ENCODE results near the gene PTGES. TPM values are rescaled to one million over a fixed set of nuclear protein-coding genes. Genes with fewer than 3 reads are reported as not detected.

Gene PTGES
- total RNA-seq, 1 donor from 2014 or later, result 1.2 TPM

DNA sequence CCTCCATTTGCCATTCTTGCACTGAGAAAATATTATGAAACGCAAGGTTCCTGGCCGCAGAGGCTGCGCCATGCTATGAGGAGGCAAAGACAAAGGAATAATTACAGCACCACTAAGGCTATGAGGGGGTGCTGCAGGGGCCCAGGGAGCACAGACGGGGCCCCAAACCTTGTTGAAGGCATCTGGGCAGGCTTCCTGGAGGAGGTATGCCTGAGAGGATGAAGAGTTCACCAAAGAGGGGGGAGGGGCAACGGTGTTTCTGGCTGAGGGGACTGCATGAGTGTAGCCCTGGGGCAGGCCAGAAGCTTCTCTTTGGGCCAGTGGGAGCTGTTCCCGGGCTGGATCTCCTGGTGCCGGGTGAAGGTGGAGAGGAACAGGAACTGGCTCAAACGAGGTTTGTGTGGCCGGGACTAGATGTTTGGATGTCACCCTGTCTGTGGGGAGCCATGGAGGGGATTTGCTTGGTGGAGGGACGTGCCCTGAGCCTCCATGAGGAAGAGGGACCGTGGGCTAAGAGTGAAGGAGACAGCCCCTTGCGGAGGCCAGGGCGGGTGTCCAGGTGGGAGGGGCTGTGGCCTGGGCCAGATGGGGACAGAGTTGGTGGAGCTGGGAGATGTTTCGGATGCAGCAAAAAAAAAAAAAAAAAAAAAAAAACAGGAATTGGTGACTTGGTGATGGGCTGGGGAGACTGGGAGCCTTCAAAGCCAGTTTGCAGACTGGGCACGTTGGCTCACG, 28.2 kb downstream of the PTGES start:
- H3K27ac Mint-ChIP-seq (ENCODE audit: unreplicated experiment), result no peak overlapping the region
- H3K36me3 Mint-ChIP-seq (ENCODE audit: low read depth), result no peaks in the 10 kb centered on the region
- H3K4me3 Mint-ChIP-seq, result no peak overlapping the region

GRCh38 chr9:129722913-129723312, 29.9 kb downstream of the PTGES start:
- H3K4me1 Mint-ChIP-seq, result peaks cover 4% of the 10 kb centered on the region
- H3K36me3 Mint-ChIP-seq (ENCODE audit: low read depth), result no peaks in the 10 kb centered on the region
- TF ChIP-seq, protein P1, sequence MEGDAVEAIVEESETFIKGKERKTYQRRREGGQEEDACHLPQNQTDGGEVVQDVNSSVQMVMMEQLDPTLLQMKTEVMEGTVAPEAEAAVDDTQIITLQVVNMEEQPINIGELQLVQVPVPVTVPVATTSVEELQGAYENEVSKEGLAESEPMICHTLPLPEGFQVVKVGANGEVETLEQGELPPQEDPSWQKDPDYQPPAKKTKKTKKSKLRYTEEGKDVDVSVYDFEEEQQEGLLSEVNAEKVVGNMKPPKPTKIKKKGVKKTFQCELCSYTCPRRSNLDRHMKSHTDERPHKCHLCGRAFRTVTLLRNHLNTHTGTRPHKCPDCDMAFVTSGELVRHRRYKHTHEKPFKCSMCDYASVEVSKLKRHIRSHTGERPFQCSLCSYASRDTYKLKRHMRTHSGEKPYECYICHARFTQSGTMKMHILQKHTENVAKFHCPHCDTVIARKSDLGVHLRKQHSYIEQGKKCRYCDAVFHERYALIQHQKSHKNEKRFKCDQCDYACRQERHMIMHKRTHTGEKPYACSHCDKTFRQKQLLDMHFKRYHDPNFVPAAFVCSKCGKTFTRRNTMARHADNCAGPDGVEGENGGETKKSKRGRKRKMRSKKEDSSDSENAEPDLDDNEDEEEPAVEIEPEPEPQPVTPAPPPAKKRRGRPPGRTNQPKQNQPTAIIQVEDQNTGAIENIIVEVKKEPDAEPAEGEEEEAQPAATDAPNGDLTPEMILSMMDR (conservative IDR thresholded peaks at IDR 0.05), result no peak
- H3K4me3 Mint-ChIP-seq, result no peak overlapping the region
- no peak overlapping the region for H3K27ac Mint-ChIP-seq (ENCODE audit: unreplicated experiment)
- no peak for DNase-seq (ENCODE audit: low read depth, low spot score)
- no peaks in the 10 kb centered on the region for H3K9me3 Mint-ChIP-seq
- peaks cover 3% of the 10 kb centered on the region for H3K27me3 Mint-ChIP-seq (ENCODE audit: low read depth)

More for the DNA sequence above, 28.2 kb downstream of the PTGES start:
- H3K27me3 Mint-ChIP-seq (ENCODE audit: low read depth), result peaks cover 5% of the 10 kb centered on the region
- TF ChIP-seq, protein P1 (conservative IDR thresholded peaks at IDR 0.05), result no peak
- no peak for DNase-seq (ENCODE audit: low read depth, low spot score)
- H3K9me3 Mint-ChIP-seq, result no peaks in the 10 kb centered on the region
- peaks cover 4% of the 10 kb centered on the region for H3K4me1 Mint-ChIP-seq

DNA sequence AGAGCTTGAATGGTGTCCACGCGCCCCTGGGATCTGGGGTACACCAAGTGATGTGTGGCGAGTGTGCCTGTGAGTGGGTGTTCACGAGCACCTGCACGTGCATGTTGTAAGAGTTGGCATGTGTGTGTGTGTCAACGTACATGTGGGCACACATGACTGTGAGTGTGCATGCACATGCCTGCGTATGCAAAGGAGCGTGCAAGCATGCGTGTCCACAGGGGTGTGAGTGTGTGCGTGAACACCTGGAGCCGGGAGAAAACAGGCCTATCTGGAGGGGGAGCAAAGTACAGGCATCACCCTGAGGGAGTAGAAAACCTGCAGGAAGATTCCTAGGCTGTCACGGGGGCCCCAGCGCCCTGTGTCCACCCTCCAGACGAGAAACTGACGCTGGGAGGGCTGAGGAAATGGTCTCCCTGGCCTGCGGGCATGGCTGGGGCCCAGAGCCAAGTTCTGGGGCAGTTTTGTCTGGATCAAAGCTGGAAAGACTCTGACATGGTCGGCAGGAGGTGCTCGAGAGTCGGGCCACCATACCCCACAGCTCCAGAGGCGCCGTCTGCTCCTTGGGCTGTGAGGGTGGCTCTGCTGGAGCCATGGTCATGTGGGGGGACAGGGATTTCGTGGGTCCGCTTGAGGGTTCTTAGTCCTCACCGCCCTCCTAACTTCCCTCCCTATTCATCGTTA, 31.8 kb downstream of the PTGES start:
- no peak for DNase-seq (ENCODE audit: low read depth, low spot score)
- Mint-ChIP-seq H3K27me3 (ENCODE audit: low read depth) (no peaks in the 10 kb centered on the region), H3K9me3 (no peaks in the 10 kb centered on the region), H3K36me3 (ENCODE audit: low read depth) (no peaks in the 10 kb centered on the region), H3K4me1 (no peaks in the 10 kb centered on the region), H3K27ac (ENCODE audit: unreplicated experiment) (peak overlapping the region; percentile 67), H3K4me3 (no peak overlapping the region)
- TF ChIP-seq, protein P1 (conservative IDR thresholded peaks at IDR 0.05), result peak; percentile 6

DNA sequence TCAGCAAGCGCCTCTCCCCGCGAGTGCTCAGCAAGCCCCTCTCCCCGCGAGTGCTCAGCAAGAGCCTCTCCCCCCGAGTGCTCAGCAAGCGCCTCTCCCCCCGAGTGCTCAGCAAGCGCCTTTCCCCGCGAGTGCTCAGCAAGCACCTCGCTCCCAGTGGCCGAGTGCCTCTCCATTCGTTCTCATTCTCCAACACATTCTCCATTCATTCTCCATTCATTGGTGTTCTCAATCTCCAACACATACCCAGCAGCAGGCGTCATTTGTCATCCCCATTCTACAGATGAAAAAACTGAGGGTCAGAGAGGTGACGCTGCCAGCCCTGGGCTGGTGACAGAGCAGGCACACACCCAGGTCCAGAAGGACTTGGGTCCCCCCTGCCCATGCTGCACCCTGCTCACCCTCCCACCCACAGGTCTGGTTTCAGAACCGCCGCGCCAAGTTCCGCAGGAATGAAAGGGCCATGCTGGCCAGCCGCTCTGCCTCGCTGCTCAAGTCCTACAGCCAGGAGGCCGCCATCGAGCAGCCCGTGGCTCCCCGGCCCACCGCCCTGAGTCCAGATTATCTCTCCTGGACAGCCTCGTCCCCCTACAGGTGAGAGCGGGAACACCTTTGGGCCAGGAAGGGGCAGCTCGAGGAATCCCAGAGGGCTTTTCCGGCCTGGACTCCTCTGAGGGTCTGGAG, 32.5 kb downstream of the PTGES start:
- H3K27ac Mint-ChIP-seq (ENCODE audit: unreplicated experiment), result peak overlapping the region; percentile 67
- DNase-seq (ENCODE audit: low read depth, low spot score), result peak; percentile 25
- no peaks in the 10 kb centered on the region for H3K4me1 Mint-ChIP-seq
- no peak overlapping the region for H3K4me3 Mint-ChIP-seq
- H3K9me3 Mint-ChIP-seq, result no peaks in the 10 kb centered on the region
- TF ChIP-seq, protein P1 (conservative IDR thresholded peaks at IDR 0.05), result peak; percentile 50
- H3K27me3 Mint-ChIP-seq (ENCODE audit: low read depth), result no peaks in the 10 kb centered on the region
- H3K36me3 Mint-ChIP-seq (ENCODE audit: low read depth), result no peaks in the 10 kb centered on the region

DNA sequence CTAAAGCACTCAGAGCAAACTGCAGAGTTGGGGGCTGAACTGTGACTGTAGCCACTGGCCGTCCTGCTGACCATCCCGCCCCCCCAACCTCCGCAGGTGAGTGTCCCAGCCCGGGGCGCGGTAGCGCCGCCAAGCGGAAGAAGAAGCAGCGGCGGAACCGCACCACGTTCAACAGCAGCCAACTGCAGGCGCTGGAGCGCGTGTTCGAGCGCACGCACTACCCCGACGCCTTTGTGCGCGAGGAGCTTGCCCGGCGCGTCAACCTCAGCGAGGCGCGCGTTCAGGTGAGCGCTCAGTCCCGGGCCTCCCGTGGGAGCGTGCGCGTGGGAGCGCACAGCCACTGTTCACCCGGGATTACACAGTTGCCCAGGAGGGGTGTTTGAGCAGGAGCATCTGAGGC, 33.7 kb downstream of the PTGES start:
- Mint-ChIP-seq H3K9me3 (no peaks in the 10 kb centered on the region), H3K36me3 (ENCODE audit: low read depth) (no peaks in the 10 kb centered on the region), H3K4me1 (no peaks in the 10 kb centered on the region), H3K27me3 (ENCODE audit: low read depth) (no peaks in the 10 kb centered on the region), H3K27ac (ENCODE audit: unreplicated experiment) (no peak overlapping the region), H3K4me3 (no peak overlapping the region)
- DNase-seq (ENCODE audit: low read depth, low spot score), result no peak
- TF ChIP-seq, protein P1 (conservative IDR thresholded peaks at IDR 0.05), result no peak

Data from neural crest cell (in vitro differentiated cells).